Neutrophil (primary cell): ENCODE measurements around the gene DCP1B.
A peak's percentile ranks its signal among the peaks of the same experiment; 100 is the strongest.

Experiments used
- H3K27ac ChIP-seq: fragments of 200-600 bp; sonication (generic); 2 replicates; pipeline ENCODE4 v1.5.1; 2016; ENCODE audit warnings: mild to moderate bottlenecking, moderate library complexity
- H3K27me3 ChIP-seq: fragments of 200-600 bp; sonication (generic); 2 replicates; pipeline ENCODE4 v1.6.0; 2016; ENCODE audit warnings: mild to moderate bottlenecking
- H3K36me3 ChIP-seq: fragments of 200-600 bp; sonication (generic); 2 replicates; pipeline ENCODE4 v1.5.1; 2017
- H3K4me1 ChIP-seq, 2 experiments: fragments of 200-600 bp in 1 of 2; sonication (generic) in 1 of 2; 1 replicate in 1 of 2; 2 replicates in 1 of 2; pipeline versions ENCODE4 v1.5.1 to v1.6.1; 2013 to 2016; ENCODE audit warnings: low read depth in 1 of 2, low read length in 1 of 2, mild to moderate bottlenecking in 1 of 2, moderate library complexity in 1 of 2; ENCODE audit not compliant: control insufficient read depth in 1 of 2, insufficient read depth in 1 of 2
- H3K4me3 ChIP-seq, 2 experiments: fragments of 200-600 bp in 1 of 2; sonication (generic) in 1 of 2; 1 replicate in 1 of 2; 2 replicates in 1 of 2; pipeline ENCODE4 v1.5.1; 2013 to 2016; ENCODE audit warnings: low read depth in 1 of 2, low read length in 1 of 2, mild to moderate bottlenecking in 1 of 2, moderate library complexity in 1 of 2
- H3K9me3 ChIP-seq: fragments of 200-600 bp; sonication (generic); 2 replicates; pipeline ENCODE4 v1.5.1; 2016
- TF ChIP-seq, protein P1 (sequence below): fragments of 200-600 bp; sonication (generic); IDR thresholded peaks from 2 replicates; pipeline ENCODE4 v1.5.1; 2016; ENCODE audit warnings: antibody characterized with exemption

The DCP1B gene

DNA sequence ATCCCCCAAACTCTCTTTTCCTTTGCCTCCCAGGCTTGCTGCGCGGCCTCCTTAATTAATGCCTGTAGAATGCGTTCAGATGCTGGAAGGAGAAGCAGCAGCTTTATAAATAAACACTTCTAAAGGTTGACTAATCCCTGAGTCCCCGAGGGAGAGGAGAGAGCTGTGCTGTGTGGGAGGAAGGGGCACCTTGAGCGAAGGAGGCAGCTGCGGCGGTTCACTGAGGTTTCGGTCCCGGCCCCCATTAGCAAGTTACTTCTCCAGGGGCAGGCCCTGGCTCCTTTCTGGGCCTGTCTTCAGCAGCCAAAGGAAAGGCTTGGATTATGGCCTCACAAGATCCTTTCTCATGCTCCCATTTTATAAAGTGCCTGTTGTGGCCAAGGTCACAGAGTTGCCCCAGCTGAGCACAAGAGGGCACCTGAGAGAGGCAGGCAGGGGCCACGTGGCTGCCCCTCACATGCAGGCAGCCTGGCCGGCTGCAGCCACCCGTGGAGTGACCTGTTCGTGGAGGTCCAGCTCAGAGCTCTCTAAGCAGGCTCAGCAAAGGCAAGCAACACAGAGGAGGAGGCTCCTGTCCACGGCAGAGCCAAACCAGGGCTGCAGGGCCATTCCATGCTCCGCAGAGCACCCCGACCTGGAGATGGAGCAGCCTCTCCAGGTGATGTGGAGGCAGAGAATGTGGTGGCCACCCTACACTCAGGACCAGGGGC, 70.8 kb downstream of the DCP1B start:
- peaks cover 0 to 9% of the 10 kb centered on the region in 2 experiments for H3K4me1 ChIP-seq

DNA sequence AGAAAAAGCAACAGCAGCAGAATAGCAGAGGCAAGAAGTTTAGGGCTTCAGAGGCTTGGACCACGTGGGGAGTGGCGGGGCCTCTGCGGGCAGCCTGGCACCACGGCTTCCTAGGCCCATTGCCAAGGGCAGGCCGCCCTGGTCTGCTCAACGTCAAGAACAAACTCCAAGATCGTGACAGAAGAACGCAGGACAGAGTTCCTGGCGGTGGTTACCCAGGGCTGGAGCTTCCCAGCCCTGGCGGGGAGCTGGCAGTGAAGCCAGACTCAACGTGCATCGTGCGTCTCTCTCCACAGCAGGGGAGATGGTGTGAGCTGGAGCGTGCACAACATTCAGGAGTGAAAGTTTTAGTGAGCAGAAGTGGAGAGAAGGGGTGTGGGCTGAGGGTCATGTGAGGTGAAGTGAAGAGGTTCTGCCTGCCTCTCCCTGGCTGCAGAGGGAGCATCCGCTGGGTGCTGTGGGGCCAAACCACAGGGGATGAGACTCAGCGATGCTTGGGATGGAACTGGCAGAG, 71.9 kb downstream of the DCP1B start:
- Histone ChIP-seq H3K27ac (no peak overlapping the region), H3K4me3 (no peak overlapping the region), H3K36me3 (no peaks in the 10 kb centered on the region), H3K4me1 (peaks cover 0 to 9% of the 10 kb centered on the region in 2 experiments), H3K27me3 (peaks cover 13% of the 10 kb centered on the region), H3K9me3 (no peaks in the 10 kb centered on the region)
- TF ChIP-seq, protein P1, sequence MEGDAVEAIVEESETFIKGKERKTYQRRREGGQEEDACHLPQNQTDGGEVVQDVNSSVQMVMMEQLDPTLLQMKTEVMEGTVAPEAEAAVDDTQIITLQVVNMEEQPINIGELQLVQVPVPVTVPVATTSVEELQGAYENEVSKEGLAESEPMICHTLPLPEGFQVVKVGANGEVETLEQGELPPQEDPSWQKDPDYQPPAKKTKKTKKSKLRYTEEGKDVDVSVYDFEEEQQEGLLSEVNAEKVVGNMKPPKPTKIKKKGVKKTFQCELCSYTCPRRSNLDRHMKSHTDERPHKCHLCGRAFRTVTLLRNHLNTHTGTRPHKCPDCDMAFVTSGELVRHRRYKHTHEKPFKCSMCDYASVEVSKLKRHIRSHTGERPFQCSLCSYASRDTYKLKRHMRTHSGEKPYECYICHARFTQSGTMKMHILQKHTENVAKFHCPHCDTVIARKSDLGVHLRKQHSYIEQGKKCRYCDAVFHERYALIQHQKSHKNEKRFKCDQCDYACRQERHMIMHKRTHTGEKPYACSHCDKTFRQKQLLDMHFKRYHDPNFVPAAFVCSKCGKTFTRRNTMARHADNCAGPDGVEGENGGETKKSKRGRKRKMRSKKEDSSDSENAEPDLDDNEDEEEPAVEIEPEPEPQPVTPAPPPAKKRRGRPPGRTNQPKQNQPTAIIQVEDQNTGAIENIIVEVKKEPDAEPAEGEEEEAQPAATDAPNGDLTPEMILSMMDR = no peak

More for the DNA sequence above, 70.8 kb downstream of the DCP1B start:
- peaks cover 13% of the 10 kb centered on the region for H3K27me3 ChIP-seq
- H3K36me3 ChIP-seq = no peaks in the 10 kb centered on the region
- H3K9me3 ChIP-seq = no peaks in the 10 kb centered on the region
- H3K27ac ChIP-seq = no peak overlapping the region
- TF ChIP-seq, protein P1 = no peak
- no peak overlapping the region for H3K4me3 ChIP-seq

DNA sequence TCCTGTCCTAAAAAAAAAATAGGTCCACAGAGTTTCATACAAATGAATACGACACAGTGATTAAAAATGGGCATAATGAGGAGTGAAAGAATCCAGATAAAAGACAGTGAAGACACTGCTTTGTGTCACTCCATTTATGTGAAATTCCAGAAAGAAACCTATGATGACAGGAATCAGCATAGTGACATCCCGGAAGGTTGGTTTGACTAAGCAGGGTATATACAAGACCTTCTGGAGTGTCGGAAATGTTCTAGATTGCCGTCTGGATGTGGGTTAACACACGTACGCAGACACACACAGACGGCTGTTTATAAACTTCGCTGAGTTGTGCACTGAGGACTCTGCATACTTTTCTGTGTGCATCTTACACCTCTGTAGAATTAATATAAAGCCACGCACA, 72.6 kb downstream of the DCP1B start:
- H3K27me3 ChIP-seq = peaks cover 13% of the 10 kb centered on the region
- peaks cover 0 to 9% of the 10 kb centered on the region in 2 experiments for H3K4me1 ChIP-seq
- no peak overlapping the region for H3K27ac ChIP-seq
- H3K4me3 ChIP-seq = no peak overlapping the region
- H3K9me3 ChIP-seq = no peaks in the 10 kb centered on the region
- TF ChIP-seq, protein P1 = no peak
- H3K36me3 ChIP-seq = no peaks in the 10 kb centered on the region

DNA sequence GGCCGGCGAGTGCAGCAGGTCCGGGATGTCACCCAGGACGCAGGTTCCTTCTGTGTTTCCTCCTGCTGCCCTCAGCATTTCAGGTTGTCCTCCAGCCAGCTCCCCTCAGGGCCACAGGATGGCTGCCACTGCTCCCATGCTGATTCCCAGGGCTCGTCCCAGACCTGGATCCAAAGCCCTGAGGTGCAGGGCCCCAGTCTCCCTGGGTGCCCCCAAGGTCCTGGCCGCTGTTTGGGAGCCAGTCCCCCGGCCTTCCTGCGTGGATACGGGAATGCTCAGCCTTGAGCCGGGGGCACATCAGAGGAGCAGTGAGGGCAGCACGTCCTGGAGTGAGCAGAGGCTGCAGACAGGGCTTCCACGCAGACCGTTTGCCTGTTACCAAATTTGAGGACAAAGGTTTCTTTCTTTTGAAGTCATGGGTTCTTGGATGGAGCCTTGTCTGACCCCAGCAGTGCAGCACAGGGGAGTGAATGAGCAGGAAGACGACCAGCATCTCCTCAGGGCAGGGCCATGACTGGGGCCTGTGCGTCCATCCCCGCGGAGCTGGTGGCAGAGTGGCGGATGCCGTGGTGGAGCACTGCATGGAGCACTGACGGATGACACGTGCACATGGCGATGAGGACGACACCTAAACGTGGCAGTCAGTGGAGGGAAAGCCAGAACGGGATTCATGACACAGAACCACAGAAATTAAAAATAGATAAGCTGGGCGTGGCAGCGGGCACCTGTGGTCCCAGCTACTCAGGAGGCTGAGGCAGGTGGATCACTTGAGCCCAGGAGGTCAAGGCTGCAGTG, 73.3 kb downstream of the DCP1B start:
- H3K36me3 ChIP-seq = no peaks in the 10 kb centered on the region
- TF ChIP-seq, protein P1 = no peak
- no peak overlapping the region for H3K27ac ChIP-seq
- no peaks in the 10 kb centered on the region for H3K9me3 ChIP-seq
- H3K4me1 ChIP-seq = peaks cover 0 to 9% of the 10 kb centered on the region in 2 experiments
- no peak overlapping the region for H3K4me3 ChIP-seq
- peaks cover 13% of the 10 kb centered on the region for H3K27me3 ChIP-seq

DNA sequence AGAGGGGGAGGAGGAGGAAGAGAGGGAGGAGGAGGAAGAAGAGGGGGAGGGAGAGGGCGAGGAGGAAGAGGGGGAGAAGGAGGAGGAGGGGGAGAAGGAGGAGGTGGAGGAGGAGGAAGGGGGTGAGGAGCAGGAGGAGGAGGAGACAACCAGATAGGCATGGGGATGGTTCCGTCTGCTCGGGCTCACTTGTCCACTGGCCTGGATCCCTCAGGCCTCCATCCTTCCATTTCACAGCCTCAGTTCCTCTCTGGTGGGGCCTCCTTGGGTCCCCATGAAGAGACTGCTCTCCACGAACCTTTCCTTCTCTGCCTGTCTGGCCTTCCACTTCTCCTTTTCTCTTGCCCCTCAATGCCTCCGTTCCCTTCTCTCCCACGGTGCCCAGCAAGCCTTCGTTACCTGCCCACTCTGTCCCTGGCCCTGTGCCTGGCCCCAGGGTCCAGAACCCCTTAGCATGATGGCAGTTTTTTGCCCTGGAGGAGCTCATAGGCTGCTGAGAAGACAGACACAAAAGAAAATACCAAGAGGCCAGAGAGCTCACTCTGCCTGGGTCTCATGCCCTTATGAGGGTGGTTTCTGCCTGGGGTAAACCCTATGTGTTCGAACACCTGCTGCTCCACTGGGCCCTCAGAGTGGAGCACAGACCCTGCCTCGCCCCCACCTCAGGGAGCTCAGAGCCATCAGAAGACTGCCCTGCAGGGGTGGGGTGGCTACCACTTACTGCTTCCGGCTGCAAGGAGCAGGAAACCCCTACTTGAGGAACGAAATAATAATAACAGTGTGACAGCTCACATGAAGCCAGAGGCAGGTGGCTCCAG, 74.1 kb downstream of the DCP1B start:
- Histone ChIP-seq H3K4me3 (no peak overlapping the region), H3K27ac (peak overlapping the region; percentile 71), H3K27me3 (peaks cover 13% of the 10 kb centered on the region), H3K9me3 (no peaks in the 10 kb centered on the region), H3K36me3 (no peaks in the 10 kb centered on the region), H3K4me1 (peaks cover 3 to 13% of the 10 kb centered on the region in 2 experiments)
- TF ChIP-seq, protein P1 = no peak
